NCI-H1105 treated with DMSO at 0.1 percent for 48 hours (cell line): ENCODE data around the gene USB1.
"Not testable (repeated sequence)": the region's sequence is repeated elsewhere in the genome, so short reads cannot be mapped to it uniquely, and the experiment has no call there.

ENCODE experiments used
- DNase-seq: peaks from one replicate; lab custom pipeline; 2025; lab: John Stamatoyannopoulos, UW

USB1 gene

DNA sequence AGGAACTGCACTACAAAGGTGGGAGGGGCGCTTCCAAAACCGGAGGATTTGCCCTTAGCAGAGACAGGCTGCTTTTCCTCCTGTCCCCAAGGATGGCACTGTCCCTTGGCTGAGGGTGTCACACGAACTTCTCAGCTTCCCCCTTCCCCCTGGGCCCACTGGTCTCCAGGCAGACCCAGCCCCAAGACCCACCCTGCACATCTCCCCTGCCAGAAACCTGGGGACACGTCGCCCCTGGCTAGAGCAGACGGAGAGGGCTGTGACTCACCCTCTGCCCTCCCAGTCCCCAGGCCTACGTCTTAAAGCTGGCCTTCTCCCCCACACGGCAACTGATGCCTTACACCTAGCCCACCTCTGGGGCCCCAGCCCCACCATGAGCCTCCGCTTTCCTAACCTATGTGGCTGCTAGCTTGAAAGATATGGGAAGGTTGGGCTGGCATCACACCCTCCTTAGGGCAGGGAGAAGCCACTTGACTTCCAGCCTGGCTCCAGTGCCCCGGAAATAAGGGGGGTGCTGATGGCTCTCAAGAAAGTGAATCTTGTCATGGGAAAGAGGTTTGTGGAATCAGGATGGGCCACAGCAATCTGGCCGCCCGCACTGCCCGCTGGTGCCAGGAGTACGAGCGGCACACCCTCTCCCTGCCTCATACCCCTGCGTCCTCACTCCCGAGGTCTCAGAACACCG, 5.3 kb upstream of the USB1 start:
- DNase-seq: no peak

GRCh38 chr16:57996406-57997175, 4.6 kb upstream of the USB1 start:
- DNase-seq: no peak

- no peak for DNase-seq
Observed at GRCh38 chr16:57997176-57997527, 4.1 kb upstream of the USB1 start.

GRCh38 chr16:57997528-57998265, 3.5 kb upstream of the USB1 start:
- DNase-seq: no peak

DNA sequence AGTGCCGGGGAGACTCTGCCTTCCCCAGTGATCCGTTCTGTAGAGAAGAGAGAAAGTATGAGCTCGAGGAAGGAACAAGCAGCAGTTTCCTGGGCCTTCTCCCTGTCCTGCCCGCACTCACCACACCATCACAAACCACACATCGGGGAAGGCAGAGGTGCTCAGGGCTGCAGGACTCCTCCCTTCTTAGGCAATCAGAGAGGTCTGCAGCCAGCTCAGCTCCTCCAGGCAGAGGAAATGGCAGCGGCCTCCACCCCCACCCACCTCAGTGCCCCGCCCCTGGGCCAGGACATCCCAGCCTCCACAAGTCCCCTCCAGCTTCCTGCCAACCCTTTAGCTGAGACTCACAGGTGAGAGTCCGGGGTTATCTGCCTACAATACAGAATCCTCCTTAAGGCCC, 2.7 kb upstream of the USB1 start:
- DNase-seq: no peak

DNA sequence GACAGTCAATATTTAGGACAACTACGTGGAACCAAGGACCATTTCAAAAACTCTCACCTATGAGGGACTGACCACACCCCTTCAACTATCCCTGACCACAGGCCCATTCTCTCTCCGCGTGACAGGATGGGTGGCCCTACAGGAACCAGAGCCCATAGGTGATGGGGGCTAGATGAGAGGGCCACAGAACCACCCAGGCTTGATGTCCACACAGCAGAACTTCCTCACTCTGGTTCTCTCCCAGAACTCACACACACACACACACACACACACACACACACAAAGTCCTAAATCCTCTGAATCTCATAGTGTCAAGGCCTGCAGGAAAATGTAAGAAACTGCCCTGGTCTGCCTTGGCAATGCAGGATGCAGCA, 2.2 kb upstream of the USB1 start:
- DNase-seq: no peak

DNA sequence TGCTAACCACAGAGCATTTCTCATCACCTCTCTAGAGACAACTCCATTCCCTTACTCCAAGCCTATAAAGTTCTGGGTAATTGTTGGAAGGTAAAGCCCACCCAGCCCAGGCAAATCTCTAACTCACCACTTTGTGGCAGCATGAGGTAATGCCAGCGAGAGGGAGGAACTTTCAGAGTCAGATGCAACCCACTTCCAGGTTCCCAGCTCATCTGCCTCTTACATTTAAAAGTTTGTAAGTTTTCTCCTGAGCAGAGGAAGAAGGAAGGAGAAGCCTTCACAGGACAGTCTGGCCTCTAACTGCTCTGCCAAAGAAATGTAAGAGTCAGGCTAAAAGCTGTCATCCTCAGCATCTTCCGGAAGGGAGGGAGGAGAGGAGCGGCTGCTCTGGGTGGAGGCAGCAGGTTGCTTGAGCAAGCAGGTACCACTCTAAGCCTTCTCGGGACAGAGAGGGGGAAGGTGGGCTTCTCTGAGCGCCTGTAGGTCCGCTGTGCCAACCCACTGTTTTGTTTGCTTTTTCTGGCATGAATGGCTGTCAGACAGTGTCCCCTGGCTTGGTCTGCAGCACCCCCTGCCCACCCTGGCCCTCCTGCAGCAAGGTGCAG, 1.7 kb upstream of the USB1 start:
- DNase-seq: no peak

DNA sequence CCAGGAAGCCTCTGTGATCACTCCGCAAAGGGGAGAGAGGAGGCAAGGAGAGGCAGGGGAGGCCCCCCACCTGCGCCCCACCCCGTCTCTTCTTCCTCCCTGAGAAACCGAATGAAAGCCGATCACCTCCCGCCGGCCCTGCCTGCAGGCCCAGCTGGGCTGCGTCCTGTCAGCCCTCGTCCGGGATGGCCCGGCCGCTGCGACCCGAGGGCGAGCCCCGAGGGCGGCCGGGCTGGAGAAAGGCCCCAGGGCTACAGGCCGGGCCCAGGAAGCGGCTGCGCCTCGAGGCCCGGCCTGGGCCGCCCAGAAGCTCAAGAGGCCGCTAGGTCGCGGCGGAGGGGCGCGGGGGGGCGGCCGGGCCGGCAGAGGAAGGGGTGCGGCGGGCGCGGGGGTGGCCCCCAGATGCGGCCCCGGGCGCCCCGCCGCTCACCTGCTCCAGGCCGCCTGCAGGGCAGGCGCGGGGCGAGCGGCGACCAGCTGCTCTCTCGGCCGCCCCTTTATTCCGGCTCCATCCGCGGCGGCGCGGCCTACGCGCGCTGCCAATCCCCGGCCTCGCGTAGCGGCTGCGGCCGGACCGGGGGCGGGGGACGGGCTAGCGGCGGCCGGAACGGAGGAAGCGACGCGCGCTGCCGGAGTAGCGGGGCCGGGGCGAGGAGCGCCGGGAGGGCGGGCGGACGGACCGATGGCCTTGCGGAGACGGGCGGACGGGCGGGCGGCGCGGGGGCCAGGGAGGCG, 1.1 kb upstream of the USB1 start, which contains the start of gene ZNF319:
Gene ZNF319 (minus strand): TSS at position 702 of the 735 bp plus-strand sequence. CDS start 2,407 bp downstream, outside the sequence.
- DNase-seq: no peak

DNA sequence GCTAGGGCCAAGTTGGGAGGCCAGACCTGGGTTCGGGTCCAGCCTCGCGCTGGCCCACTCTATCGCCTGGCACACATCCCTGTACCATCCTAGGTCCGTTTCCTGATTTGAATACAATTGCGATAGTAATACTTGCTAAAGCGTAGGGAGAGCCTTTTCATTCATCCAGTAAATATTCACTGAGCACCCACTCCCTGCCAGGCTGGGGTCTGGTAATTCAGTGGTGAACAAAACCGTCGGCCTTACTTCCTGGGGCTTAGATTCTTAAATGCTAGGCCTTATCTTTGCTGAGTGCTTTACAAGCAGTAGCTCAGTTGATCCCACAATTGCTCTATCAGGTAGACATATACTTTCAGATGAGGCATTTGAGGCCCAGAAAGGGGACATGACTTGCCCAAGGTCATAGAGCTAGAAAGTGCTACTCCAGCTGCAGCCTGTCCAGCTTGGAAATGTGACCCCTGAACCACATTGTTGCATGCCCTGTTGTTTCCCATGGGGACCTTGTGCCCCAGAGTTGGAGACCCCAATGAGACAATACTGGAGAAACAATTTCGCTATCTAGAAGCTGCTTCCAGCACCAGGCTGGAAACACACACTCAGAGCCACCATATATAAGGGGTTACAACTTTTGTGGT, 691 bp downstream of the USB1 start:
- no peak for DNase-seq

- DNase-seq: no peak
Observed at GRCh38 chr16:58002416-58002800, 1.2 kb downstream of the USB1 start.

- no peak for DNase-seq
Observed at GRCh38 chr16:58002936-58003335, 1.7 kb downstream of the USB1 start.

GRCh38 chr16:58004736-58005135, 3.5 kb downstream of the USB1 start:
- DNase-seq: not testable (repeated sequence)

GRCh38 chr16:58009856-58010416, 8.7 kb downstream of the USB1 start:
- no peak for DNase-seq

- no peak for DNase-seq
Observed at GRCh38 chr16:58010886-58011285, 9.7 kb downstream of the USB1 start.

DNA sequence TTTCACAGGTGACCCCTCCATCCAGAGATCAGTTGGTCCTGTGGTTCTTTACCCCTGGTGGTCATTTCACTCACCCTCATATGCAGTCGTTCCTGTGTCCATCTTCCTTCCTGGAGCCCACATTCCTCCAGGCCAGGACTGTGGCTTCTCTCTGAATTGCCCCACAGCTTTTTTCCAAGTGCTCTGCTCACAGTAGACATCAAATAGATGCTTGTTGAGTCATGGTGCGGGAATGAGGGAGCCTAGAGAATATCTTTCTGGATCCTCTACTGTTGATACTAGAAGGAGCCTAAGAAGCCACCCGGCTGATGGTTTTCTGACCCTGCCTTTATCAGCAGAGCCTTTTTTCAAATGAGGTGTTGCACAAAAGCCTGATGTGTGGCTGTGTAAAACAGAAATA, 10.4 kb downstream of the USB1 start:
- no peak for DNase-seq

DNA sequence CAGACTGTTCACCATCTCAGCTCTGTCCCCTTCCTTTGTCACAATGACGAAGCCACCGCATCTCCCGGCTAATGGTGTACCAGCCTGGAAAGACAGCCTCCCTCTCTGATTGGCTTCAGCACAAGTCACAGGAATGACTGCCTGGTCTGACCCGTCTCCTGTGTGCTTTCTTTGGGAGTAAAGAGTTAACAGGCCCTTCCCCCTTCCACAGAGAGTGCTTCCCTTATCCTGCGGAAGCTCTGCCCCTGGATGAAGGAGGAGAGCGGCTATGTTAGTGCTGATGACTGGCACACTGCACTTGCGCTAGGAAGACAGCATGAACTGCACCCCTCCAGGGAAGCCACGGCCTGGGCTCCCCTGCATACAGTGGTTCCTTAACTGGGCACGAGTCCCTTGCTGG, 11.3 kb downstream of the USB1 start:
- no peak for DNase-seq

DNA sequence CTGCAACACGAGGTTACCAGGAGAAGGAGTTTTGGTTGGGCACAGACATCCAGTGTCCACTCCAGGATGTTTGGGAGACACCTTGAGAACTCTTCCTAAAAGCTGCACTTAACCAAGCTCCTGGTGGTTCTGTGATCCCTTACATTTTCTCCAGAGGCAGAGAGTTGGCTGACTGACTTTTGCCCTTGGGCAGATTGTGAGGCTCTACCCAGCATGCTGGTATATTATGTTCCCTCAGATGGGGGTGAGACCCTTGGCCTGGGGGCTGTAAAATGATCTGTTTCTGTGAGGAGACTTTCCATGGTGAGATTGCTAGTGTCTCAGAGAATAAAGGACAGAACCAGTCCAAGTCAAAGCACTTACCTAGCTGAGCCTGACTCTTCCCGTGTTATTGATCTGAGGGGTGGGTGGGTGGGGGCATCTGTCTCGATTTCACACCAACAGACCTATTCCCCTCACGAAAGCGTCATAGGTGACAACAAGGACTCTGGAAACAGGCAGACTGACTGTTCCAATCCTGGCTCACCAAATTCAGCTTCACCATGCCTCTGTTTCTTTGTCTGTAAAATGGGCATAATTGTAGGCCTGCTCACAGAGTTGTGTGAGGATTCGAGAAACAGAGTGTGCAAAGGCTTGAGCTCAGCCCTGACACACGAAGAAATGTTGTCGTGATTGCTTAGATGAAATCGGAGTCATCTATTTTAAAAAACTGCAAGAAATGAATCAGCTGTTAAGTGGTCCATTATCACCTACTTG, 12.2 kb downstream of the USB1 start:
- no peak for DNase-seq

DNA sequence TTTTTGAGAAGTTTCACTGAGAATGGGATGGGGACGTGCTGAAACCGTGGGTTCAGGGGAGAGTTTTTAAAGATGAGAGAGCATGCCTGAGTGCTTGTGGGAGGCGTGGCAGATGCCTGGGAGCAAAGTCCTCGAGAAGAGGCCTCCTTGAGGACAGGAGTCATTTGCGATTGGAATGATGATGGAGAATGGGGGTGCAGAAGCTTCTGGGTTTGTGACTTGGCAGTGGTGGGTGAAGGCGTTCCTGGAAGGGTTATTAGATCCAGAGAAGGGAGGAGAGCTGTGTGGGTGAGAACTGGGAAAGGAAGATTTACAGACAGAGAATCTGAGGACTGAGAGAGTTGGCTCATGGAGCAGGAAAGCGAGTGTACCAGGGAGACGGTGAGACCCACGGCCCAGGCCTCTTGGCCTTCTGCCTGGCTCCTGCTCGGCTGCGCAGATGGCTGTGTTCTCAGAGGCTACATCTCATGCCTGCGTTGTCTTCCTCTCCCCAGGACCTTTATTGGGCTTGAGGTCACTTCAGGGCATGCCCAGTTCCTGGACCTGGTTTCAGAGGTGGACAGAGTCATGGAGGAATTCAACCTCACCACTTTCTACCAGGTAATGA, 15.7 kb downstream of the USB1 start:
- DNase-seq: no peak

DNA sequence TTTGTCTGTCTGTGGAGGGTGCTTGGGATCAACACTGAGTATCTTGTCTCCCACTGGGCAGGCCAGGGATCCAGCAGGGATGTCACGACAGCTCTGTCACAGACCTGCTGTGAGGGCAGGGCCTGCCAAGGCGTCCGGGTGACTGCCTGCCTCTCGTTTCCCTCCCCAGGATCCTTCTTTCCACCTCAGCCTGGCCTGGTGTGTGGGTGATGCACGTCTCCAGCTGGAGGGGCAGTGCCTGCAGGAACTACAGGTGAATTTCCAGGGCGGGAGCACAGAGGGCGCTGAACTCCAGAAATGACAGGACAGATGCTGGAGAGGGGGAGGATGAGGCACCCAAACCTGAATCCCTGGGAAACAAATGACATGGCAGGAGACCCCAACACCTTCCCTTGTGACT, 17.6 kb downstream of the USB1 start:
- no peak for DNase-seq
